Stomach (tissue), 4 donors: ENCODE results near the gene PTPRZ1.

Source experiments
- POLR2A ChIP-seq, 4 donors: fragments of 450-650 bp; IDR thresholded peaks; one replicate each; pipeline ENCODE4 v1.6.1; 2016; ENCODE audit warnings: antibody characterized with exemption in 4 of 4, control low read depth in 2 of 4, mild to moderate bottlenecking in 1 of 4, moderate library complexity in 1 of 4
- TF ChIP-seq, protein P1 (sequence below), 7 experiments: fragments of 450-650 bp in 4 of 7; fragments of 200-600 bp in 3 of 7; sonication (generic) in 3 of 7; IDR thresholded peaks; one replicate each; pipeline ENCODE4 v1.5.1; 2016 to 2019; ENCODE audit warnings: antibody characterized with exemption in 7 of 7, control low read depth in 2 of 7, mild to moderate bottlenecking in 1 of 7

DNA sequence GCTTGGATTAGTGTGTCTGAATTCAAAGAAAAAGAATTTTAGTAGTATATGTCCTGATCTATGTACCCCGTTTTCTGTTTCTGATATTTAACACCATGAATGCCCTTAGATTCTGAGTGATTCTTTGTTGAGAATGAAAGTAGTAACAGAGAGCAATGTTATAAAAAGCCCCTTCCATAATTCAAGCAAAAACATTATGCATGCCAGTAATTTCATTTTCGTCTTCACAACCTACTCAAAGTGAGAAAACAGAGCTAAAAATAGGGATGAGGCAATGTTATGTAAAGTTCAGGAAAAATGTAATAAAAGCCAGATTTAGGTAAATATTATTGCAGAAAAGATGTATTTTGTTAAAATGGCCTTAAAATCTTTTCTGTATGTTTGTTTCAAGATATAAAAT is 28.1 kb downstream of the PTPRZ1 start:
- TF ChIP-seq, protein P1, sequence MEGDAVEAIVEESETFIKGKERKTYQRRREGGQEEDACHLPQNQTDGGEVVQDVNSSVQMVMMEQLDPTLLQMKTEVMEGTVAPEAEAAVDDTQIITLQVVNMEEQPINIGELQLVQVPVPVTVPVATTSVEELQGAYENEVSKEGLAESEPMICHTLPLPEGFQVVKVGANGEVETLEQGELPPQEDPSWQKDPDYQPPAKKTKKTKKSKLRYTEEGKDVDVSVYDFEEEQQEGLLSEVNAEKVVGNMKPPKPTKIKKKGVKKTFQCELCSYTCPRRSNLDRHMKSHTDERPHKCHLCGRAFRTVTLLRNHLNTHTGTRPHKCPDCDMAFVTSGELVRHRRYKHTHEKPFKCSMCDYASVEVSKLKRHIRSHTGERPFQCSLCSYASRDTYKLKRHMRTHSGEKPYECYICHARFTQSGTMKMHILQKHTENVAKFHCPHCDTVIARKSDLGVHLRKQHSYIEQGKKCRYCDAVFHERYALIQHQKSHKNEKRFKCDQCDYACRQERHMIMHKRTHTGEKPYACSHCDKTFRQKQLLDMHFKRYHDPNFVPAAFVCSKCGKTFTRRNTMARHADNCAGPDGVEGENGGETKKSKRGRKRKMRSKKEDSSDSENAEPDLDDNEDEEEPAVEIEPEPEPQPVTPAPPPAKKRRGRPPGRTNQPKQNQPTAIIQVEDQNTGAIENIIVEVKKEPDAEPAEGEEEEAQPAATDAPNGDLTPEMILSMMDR (IDR thresholded peaks at IDR 0.05): no peak
- TF ChIP-seq POLR2A (IDR thresholded peaks at IDR 0.05): no peak
